Activated T-helper 1 cell treated with Interleukin-2 at 50 U/mL for 16 hours (primary cell): ENCODE measurements around the gene HOXD9.

ENCODE experiments used
- DNase-seq: peaks from one replicate; pipeline ENCODE4 v3.0.0-alpha.2; 2020; ENCODE audit warnings: low read depth

Gene HOXD9

GRCh38 chr2:176137906-176138305 lies 15.4 kb downstream of the HOXD9 start:
- DNase-seq = no peak

- no peak for DNase-seq
Measured at GRCh38 chr2:176138526-176138922, 16.0 kb downstream of the HOXD9 start.

- no peak for DNase-seq
Measured at GRCh38 chr2:176138923-176139660, 16.6 kb downstream of the HOXD9 start.

GRCh38 chr2:176139661-176140512 lies 17.4 kb downstream of the HOXD9 start:
- no peak for DNase-seq

- no peak for DNase-seq
Measured at GRCh38 chr2:176140513-176141317, 18.2 kb downstream of the HOXD9 start.

- no peak for DNase-seq
Measured at GRCh38 chr2:176142281-176142680, 19.8 kb downstream of the HOXD9 start.

- no peak for DNase-seq
Measured at GRCh38 chr2:176145085-176145969, 22.8 kb downstream of the HOXD9 start.

- no peak for DNase-seq
Measured at GRCh38 chr2:176146101-176146500, 23.6 kb downstream of the HOXD9 start.

- no peak for DNase-seq
Measured at GRCh38 chr2:176146645-176147044, 24.1 kb downstream of the HOXD9 start.

GRCh38 chr2:176147210-176147799 lies 24.8 kb downstream of the HOXD9 start:
- DNase-seq = no peak

GRCh38 chr2:176147800-176148496 lies 25.4 kb downstream of the HOXD9 start:
- DNase-seq = no peak

- DNase-seq = no peak
Measured at GRCh38 chr2:176148751-176149421, 26.4 kb downstream of the HOXD9 start.

- no peak for DNase-seq
Measured at GRCh38 chr2:176149481-176149938, 27.0 kb downstream of the HOXD9 start.

- no peak for DNase-seq
Measured at GRCh38 chr2:176149939-176150583, 27.5 kb downstream of the HOXD9 start.

GRCh38 chr2:176150584-176151441 lies 28.3 kb downstream of the HOXD9 start:
- DNase-seq = no peak

- DNase-seq = no peak
Measured at GRCh38 chr2:176151442-176152287, 29.1 kb downstream of the HOXD9 start, which contains the start of gene HOXD4. Gene HOXD4 (plus strand): TSS chr2:176151550. CDS start chr2:176151634, 84 bp downstream.
